IPS-15b (cell line): ENCODE results near the gene MT1H.

ENCODE experiments used
- H3K27me3 ChIP-seq: one replicate; pipeline ENCODE4 v1.6.1; 2013; ENCODE audit warnings: low read length; ENCODE audit not compliant: control insufficient read depth, insufficient read depth
- H3K36me3 ChIP-seq: one replicate; pipeline ENCODE4 v1.6.1; 2013; ENCODE audit warnings: low read length; ENCODE audit not compliant: control insufficient read depth, insufficient read depth
- H3K4me1 ChIP-seq: one replicate; pipeline ENCODE4 v1.6.1; 2013; ENCODE audit warnings: mild to moderate bottlenecking, low read length; ENCODE audit not compliant: control insufficient read depth, insufficient read depth
- H3K4me3 ChIP-seq: one replicate; pipeline ENCODE4 v1.5.1; 2013; ENCODE audit warnings: low read depth, low read length
- H3K9ac ChIP-seq: one replicate; pipeline ENCODE4 v1.6.1; 2013; ENCODE audit warnings: low read depth, mild to moderate bottlenecking, low read length
- H3K9me3 ChIP-seq: one replicate; pipeline ENCODE4 v1.6.1; 2013; ENCODE audit warnings: mild to moderate bottlenecking, low read length; ENCODE audit not compliant: control insufficient read depth, insufficient read depth

Gene MT1H

DNA sequence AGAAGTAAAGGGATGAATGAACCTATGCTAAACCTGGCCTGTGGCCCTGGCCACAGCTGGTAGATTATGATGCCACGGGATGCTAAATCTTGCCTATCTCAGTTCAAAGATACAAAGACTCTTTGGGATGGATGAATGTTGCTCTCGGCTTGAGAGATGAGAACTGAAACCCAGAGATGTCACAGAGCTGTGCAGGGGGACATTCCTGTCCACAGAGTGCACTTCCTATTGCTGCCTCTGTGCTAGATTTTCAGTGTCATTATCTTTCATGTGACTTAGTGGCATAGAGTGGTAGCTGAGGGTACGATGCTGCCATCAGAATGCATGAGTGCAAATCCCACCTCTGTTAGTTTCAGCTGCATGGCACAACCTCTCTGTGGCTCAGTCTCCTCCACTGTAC lies 39.5 kb upstream of the MT1H start:
- Histone ChIP-seq H3K27me3 (peaks cover 96% of the 10 kb centered on the region), H3K4me3 (peak overlapping the region; percentile 14), H3K36me3 (no peaks in the 10 kb centered on the region), H3K9me3 (no peaks in the 10 kb centered on the region), H3K9ac (no peak overlapping the region), H3K4me1 (peaks cover 3% of the 10 kb centered on the region)

DNA sequence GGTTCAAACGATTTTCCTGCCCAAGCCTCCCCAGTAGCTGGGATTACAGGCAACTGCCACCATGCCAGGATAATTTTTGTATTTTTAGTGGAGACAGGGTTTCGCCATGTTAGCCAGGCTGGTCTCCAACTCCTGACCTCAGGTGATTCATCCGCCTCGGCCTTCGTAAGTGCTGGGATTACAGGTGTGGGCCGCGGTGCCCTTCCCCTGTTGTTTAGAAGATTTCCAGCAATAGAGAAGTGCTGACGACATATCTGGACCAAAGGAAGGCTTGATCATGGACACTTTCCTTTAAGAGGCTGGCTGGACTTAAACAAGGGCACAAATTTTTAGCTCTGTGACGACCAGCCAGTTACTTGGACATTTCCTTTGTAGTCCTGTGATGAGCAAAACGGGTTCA lies 38.4 kb upstream of the MT1H start:
- no peaks in the 10 kb centered on the region for H3K9me3 ChIP-seq
- H3K27me3 ChIP-seq: peaks cover 96% of the 10 kb centered on the region
- no peaks in the 10 kb centered on the region for H3K36me3 ChIP-seq
- no peak overlapping the region for H3K4me3 ChIP-seq
- no peaks in the 10 kb centered on the region for H3K4me1 ChIP-seq
- H3K9ac ChIP-seq: no peak overlapping the region

DNA sequence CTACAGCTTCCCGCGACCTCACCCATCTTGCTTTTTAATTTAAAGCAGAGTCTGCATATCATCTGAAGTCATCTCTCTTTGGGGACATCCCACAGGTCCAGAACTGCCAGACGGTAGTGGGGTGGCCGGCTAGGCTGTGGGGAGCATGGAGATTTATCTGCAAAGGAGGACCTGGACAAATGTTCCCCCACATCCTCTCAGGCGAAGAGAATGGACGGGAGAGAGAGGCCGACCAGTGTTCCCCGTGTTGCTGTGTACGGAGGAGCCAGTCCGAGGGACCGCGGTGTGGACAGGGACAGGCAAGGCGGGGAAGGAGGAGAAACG lies 37.8 kb upstream of the MT1H start:
- Histone ChIP-seq H3K9me3 (no peaks in the 10 kb centered on the region), H3K9ac (no peak overlapping the region), H3K27me3 (peaks cover 96% of the 10 kb centered on the region), H3K36me3 (no peaks in the 10 kb centered on the region), H3K4me1 (no peaks in the 10 kb centered on the region), H3K4me3 (peak overlapping the region; percentile 43)

DNA sequence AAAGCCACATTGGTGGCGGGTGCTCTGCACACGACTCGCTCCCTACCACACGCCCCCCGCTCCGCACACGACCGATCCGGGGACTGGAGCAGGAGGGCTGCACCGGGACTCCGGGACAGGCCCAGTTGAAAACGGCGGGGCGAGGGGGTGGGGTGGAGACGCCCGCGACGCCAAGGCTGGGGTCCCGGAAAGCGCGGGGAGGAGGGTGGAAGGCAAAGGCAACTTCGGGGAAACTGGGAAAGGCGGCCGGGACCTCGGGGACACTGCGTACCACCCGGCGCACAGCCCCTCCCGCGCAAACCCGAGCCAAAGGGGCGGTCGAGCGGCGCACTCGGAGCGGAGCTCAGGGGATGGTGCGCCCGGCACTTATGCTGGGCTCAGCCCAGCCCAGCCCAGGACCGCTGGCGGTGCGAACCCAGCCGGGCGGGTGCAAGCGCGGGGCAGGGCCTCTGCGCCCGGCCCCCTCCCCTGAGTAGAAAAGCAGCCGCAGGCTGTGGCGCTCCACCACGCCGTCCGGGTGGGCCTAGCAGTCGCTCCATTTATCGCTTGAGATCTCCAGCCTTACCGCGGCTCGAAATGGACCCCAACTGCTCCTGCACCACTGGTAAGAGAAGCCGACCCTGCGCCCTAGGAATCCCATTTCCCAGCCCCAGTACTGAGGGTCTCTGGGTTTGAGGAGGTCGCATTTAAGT lies 37.3 kb upstream of the MT1H start, which contains the start of gene MT1M:
MT1M (plus strand) TSS at position 504 of the 692 bp plus-strand sequence; CDS start at position 577, 73 bp downstream.
- peak within 1 kb of the TSS; percentile 43 for H3K4me3 ChIP-seq

DNA sequence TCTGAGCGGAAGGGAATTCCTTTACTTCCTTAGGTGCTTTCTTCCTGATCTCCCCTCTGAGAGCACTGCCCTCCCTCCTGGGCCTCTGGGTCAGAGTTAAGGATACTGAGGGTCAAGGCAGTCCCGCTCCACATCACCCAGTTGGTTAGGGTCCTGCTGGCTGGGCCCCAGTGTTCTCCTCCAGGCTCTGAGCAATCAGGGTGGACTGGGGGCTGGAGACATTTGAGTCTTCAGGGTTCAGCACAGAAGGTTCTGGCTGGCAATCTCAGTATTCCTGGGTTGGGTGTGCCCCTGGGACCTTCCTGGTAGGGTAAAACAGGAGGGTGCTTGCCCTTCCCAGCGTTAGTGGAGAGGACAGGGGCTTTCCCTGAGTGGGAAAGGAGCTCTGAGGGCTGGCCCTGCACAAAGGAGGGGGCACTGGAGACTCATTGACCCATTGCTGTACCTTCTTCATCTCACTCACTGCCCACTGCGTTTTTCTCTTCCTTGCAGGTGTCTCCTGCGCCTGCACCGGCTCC lies 36.7 kb upstream of the MT1H start:
- Histone ChIP-seq H3K4me3 (peak overlapping the region; percentile 43), H3K9ac (no peak overlapping the region)

More for the DNA sequence above, 37.3 kb upstream of the MT1H start, which contains the start of gene MT1M:
- Histone ChIP-seq H3K36me3 (no peaks in the 10 kb centered on the region), H3K27me3 (peaks cover 96% of the 10 kb centered on the region), H3K9ac (no peak within 1 kb of the TSS), H3K9me3 (no peaks in the 10 kb centered on the region), H3K4me1 (no peaks in the 10 kb centered on the region)

DNA sequence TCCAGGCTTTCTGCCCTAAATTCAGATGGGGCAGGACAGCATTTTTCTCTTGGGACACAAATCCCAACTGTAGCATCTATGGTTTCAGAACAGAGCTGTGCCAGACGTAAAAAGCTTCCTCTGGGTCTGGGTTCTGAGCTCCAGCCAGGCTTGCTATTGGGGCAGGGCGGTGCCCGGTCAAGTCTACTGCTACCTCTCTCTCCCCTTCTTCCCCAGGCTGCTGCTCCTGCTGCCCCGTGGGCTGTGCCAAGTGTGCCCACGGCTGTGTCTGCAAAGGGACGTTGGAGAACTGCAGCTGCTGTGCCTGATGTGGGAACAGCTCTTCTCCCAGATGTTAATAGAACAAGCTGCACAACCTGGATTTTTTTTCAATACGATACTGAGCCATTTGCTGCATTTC lies 36.1 kb upstream of the MT1H start:
- Histone ChIP-seq H3K9me3 (no peaks in the 10 kb centered on the region), H3K9ac (no peak overlapping the region), H3K27me3 (peaks cover 100% of the 10 kb centered on the region), H3K4me1 (no peaks in the 10 kb centered on the region), H3K36me3 (no peaks in the 10 kb centered on the region), H3K4me3 (no peak overlapping the region)

More for the DNA sequence above, 36.7 kb upstream of the MT1H start:
- no peaks in the 10 kb centered on the region for H3K36me3 ChIP-seq
- H3K9me3 ChIP-seq: no peaks in the 10 kb centered on the region
- H3K4me1 ChIP-seq: no peaks in the 10 kb centered on the region
- peaks cover 99% of the 10 kb centered on the region for H3K27me3 ChIP-seq

DNA sequence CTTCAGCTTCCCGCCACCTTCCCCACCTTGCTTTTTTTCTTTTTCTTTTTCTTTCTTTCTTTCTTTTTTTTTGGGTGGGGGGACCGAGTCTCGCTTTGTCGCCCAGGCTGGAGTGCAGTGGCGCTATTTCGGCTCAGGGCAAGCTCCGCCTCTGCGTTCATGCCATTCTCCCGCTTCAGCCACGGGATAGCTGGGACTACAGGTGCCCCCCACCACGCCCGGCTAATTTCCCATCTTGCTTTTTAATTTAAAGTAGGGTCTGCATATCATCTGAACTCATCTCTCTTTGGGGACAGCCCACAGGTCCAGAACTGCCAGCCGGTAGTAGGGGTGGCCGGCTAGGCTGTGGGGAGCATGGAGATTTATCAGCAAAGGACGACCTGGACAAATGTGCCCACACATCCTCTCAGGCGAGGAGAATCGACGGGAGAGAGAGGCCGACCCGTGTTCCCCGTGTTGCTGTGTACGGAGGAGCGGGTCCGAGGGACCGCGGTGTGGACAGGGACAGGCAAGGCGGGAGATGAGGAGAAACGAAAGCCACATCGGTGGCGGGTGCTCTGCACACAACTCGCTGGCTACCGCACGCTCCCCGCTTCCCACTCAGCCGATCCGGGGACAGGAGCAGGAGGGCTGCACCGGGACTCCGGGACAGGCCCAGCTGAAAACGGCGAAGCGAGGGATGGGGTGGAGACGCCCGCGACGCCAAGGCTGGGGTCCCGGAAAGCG lies 34.7 kb upstream of the MT1H start:
- Histone ChIP-seq H3K36me3 (no peaks in the 10 kb centered on the region), H3K4me3 (peak overlapping the region; percentile 26), H3K4me1 (peaks cover 3% of the 10 kb centered on the region), H3K9me3 (no peaks in the 10 kb centered on the region), H3K27me3 (peaks cover 100% of the 10 kb centered on the region), H3K9ac (no peak overlapping the region)

DNA sequence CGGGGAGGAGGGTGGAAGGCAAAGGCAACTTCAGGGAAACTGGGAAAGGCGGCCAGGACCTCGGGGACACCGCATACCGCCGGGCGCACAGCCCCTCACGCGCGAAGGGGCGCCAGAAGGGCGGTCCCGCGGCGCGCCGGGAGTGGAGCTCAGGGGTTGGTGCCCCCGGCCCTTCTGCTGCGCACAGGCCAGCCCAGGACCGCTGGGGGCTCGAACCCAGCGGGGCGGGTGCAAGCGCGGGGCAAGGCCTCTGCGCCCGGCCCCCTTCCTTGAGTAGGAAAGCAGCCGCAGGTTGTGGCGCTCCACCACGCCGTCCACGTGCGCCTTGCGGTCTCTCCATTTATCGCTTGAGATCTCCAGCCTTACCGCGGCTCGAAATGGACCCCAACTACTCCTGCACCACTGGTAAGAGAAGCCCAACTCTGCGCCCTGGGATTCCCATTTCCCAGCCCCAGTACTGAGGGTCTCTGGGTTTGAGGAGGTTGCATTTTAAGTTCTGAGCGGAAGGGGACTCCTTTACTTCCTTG lies 34.1 kb upstream of the MT1H start:
- no peak overlapping the region for H3K9ac ChIP-seq
- no peaks in the 10 kb centered on the region for H3K9me3 ChIP-seq
- H3K4me3 ChIP-seq: peak overlapping the region; percentile 26
- no peaks in the 10 kb centered on the region for H3K36me3 ChIP-seq
- peaks cover 3% of the 10 kb centered on the region for H3K4me1 ChIP-seq
- H3K27me3 ChIP-seq: peaks cover 100% of the 10 kb centered on the region

DNA sequence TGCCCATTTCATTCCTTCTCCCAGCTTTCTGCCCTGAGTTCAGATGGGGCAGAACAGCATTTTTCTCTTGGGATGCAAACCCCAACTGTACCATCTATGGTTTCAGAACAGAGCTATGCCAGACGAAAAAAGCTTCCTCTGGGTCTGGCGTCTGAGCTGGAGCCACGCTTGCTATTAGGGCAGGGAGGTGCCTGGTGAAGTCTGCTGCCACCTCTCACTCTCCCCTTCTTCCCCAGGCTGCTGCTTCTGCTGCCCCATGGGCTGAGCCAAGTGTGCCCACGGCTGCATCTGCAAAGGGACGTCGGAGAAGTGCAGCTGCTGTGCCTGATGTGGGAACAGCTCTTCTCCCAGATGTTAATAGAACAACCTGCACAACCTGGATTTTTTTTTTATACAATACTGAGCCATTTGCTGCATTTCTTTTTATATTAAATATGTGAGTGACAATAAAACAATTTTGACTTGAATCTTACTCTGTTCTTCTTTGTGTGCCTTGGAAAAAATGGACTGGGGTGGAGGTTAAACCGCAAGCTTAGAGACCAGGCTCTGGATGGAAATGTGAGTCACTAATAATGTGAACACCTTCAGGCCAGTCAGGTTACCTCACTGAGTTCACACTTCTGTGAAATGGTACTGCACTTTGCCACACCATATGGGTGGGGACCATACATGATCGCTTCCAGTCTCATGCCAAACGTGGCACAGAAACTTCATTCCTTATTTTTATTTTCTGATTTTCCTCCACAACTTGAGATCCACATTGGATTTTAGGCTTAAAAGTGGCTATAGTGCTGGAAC lies 32.8 kb upstream of the MT1H start:
- Histone ChIP-seq H3K27me3 (peaks cover 100% of the 10 kb centered on the region), H3K36me3 (no peaks in the 10 kb centered on the region), H3K9ac (no peak overlapping the region), H3K4me1 (peaks cover 3% of the 10 kb centered on the region), H3K4me3 (peak overlapping the region; percentile 49), H3K9me3 (no peaks in the 10 kb centered on the region)

DNA sequence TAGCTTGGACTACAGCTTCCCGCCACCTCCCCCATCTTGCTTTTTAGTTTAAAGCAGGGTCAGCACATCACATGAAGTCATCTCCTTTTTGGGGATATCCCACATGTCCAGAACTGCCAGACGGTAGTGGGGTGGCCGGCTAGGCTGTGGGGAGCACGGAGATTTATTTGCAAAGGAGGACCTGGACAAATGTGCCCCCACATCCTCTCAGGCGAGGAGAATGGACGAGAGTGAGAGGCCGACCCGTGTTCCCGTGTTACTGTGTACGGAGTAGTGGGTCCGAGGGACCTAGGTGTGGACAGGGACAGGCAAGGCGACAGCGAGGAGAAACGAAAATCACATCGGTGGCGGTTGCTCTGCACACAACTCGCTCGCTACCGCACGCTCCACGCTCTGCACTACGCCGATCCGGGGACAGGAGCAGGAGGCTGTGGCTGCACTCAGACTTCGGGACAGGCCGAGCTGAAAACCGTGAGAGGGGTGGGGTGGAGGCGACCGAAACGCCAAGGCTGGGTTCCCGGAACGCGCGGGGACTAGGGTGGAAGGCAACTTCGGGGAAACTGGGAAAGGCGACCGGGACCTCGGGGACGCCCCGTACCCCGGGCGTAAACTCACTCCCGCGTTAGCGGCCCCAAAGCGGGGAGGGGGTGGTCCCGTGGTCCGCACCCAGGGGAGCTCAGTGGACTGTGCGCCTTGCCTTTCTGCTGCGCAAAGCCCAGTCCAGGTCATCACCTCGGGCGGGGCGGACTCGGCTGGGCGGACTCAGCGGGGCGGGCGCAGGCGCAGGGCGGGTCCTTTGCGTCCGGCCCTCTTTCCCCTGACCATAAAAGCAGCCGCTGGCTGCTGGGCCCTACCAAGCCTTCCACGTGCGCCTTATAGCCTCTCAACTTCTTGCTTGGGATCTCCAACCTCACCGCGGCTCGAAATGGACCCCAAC lies 31.5 kb upstream of the MT1H start, which contains the start of gene MT1A:
MT1A (plus strand) TSS at position 853 of the 937 bp plus-strand sequence; CDS start at position 926, 73 bp downstream.
- H3K9ac ChIP-seq: no peak within 1 kb of the TSS
- H3K4me3 ChIP-seq: peak within 1 kb of the TSS; percentile 49

More for the DNA sequence above, 31.5 kb upstream of the MT1H start, which contains the start of gene MT1A:
- no peaks in the 10 kb centered on the region for H3K36me3 ChIP-seq
- peaks cover 3% of the 10 kb centered on the region for H3K4me1 ChIP-seq
- H3K9me3 ChIP-seq: no peaks in the 10 kb centered on the region
- H3K27me3 ChIP-seq: peaks cover 100% of the 10 kb centered on the region
